Hepatic stellate cell (primary cell): ENCODE results near the gene ATG101.
A peak's percentile ranks its signal among the peaks of the same experiment; 100 is the strongest.

Experiments used
- DNase-seq: peaks from one replicate; pipeline ENCODE4 v3.0.0; 2011; ENCODE audit warnings: low spot score

ATG101 gene

DNA sequence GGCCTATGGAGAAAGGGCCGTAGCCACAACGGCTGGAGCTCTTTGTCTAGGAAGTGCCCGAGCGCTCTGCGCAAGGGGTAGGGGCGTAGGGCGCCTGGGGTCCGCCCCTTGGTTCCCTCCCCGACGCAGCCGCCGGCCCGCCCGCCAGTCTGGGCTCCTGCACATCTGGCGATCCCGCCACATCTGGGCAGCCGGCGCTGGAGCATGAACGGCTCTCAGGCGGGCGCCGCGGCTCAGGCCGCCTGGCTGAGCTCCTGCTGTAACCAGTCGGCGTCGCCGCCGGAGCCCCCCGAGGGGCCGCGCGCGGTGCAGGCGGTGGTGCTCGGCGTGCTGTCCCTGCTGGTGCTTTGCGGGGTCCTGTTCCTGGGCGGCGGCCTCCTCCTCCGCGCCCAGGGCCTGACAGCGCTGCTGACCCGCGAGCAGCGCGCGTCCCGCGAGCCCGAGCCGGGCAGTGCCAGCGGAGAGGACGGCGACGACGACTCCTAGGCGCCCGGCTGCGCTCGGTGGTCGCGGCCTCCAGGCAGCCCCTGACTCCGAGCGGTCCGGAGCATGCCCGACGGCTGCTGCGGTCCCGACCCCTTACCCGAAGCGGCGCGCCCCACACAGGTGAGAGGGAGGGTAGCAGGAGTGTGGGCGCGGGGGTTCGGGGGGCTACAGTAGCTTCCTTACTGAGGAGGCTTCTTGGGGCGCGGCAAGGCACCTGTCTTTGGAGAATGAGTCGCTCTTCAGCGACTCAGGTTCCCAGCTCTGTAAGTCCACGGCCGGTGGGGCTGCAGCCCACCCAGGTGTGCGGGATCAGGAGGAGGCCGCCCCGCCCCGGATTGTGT, 10.0 kb downstream of the ATG101 start, which contains the start of gene SMIM41:
Gene SMIM41, plus strand, starts transcription at position 129 of the 827 bp plus-strand sequence. Its CDS starts 76 bp downstream, at position 205.
- DNase-seq = no peak

DNA sequence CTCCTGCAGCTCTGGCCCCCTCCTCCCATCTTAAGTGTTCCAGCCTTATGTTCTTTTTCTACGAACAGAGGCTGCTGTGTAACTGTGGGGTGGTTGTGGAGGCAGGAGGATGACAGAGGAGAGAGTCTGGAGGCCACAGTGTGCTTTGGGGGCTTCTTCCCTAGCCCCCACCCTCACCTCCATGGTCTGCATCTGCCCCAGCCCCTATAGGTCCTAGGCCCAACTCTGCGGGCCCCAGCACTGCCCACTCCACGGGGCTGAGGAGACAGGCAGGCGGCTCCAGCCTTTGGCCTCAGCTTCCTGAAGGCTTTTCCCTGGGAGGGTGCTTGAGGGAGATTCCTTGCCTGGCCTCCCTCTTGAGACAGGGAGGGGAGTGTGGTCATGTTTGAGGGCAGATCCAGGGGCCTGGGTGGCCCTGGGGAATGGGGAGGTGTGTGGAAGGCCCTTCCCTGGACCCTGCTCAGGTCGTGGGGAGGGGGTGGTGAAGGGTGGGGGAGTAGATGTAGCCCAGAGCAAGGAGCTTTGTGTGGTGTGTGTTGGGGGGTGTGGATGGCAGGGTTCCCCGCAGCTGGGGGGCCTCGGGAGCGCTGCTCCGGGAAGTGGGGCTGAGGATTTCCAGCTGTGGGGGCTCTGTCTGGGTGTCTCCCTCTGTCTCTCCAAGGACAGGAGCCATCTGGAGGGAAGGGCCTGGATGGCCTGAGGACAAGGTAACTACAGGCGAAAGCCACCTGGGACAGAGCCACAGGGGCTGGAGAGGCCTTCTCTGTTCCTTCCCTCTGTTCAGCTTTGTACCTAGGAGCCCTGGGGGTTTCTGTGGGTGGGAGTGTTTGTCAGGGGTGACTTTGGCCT, 10.8 kb downstream of the ATG101 start:
- no peak for DNase-seq

DNA sequence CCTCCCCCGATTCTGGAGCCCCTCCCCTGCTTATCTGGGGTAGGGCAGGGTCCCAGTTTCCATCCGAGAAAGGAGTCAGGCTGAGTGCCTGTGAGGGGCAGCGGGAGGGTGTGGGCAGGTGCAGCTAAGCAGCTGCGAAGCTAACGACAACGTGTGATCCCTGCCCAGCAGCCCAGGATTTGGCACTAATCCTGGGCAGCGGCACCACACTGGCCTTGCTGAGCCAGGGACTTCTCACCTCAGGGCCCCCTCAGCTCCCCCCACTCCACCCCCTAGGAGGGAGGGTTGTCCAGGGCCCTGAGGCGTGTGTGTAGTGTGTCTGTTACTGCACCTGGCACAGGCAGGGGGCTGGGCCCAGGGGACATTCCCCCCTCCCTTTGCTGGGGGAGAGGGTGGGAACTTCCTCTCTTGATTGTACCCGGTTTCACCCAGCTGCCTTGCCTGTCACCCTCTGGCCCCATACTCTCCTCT, 11.5 kb downstream of the ATG101 start:
- no peak for DNase-seq

DNA sequence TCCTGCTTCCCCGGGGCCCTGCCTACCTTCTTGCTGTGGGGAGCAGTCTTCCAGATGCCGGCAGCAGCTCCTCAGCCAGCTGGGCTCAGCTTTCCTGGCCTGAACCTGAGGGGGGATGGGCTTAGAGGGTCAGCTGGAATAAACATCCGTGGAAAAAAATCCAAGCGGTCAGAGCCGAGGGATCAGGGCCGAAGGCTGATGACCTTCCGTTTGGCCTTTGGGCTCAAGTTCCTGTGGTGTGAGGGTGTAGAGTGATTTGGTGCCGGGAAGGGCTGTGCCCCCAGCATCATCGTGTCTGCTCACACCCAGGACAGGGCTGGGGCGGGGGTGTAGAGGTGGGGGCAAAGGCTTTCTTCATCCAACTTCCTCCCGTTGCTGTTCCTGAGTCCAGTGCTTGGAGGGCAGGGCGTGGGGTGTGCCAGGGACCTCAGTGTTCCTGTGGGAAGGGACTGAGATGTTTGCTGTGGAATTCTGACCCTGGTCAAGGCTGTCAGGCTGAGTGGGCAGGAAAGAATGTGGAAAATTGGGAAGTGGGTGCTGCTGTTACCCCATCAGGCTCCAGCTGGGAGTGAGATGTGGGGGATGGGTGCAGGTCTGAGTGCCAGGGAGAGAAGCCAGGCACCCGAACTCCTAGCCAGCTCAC, 12.4 kb downstream of the ATG101 start:
- peak; percentile 79 for DNase-seq

DNA sequence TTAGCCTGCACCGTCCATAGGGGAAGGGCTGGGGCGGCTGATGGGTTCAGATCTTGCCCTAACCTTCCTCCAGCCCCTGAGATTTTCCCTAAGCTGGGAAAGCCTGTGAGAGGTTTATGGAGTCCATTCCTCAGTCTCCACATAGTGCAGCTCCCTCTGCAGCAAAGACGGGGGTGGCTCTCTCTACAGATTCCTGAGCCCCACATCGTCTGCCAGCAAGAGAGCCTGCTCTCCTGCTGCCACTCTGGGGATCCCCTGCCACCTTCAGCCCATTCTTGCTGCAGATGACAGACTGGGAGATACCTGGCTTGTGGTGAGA, 12.8 kb downstream of the ATG101 start:
- no peak for DNase-seq

DNA sequence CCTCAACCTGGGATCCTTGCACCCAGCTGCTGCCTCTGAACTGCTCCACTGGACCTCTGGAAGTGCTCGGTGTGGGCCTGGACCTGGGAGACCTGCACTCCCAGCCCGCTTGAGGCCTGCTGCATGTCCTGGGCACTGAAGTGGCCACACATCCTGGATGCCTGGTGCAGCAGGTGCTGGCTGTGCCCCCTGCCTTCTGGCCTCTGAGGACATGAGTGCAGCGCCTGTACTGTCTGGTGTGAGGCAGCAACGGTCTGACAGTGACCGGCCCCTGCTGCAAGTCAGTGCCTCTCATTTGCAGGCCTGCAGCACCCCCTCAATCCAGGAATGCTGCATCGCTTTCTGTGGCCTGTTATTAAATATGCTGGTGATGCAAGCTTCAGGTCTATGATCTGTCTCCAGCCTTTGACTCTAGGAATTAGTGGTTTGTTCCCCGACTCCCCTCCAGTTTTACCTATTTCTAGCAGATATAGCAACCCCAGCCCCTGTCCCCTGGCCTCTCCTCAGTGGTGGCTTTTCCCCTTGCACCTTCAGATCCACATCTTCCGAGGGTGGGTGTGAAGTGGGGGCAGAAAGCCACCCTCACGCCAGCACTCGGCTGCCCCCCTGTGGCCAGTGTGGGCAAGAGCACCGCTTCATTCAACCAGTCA, 13.3 kb downstream of the ATG101 start:
- peak; percentile 88 for DNase-seq

DNA sequence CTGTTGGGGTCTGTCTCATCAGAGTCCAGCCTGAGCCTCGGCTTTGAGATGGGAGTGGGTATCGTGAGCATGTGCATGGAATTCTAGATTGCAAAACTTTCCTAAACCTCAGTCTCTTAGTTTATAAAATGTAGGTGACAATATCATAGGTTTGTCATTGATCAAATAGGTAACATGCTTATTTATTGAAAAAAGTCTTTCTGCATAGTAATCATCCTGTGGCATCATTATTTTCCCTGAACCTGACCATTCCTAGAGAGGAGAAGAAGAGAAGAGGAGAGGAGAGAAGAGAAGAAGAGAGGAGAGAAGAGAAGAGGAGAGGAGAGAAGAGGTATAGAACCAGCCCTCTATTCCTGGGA, 13.8 kb downstream of the ATG101 start:
- no peak for DNase-seq

DNA sequence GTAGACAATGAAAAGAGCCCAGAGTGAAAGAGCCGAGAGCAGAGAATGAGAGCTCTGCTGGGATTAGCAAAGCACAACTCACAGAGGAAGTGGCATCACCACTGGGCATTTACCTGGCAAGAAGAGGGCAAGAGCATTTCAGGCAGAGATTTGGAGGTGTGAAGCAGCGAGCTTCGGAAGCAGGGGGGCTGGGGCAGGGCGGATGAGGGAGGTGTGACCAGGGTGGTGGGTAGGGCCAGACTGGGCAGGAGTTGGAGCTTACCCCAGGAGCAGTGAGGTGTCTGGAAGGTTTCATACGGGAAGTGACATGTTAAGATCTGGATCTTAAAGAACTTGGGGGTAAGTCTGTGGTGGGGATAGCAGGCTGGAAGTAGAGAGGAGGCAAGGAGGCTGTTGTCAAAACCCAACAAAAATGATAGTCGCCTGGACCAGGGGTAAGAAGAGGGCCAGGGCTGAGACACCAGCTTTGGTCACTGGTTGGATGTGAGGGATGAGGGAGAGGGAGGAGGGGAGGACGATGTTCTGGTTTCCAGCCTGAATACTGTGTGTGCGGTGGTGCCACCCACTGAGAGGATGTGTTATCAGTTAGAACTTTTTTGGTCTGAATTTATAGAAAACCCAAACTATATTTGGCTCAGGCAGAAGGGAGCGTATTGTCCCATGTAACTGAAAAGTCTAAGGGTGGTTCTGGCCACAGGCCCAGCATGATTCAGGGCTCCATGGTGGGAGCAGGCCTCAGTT, 14.9 kb downstream of the ATG101 start:
- DNase-seq = no peak

DNA sequence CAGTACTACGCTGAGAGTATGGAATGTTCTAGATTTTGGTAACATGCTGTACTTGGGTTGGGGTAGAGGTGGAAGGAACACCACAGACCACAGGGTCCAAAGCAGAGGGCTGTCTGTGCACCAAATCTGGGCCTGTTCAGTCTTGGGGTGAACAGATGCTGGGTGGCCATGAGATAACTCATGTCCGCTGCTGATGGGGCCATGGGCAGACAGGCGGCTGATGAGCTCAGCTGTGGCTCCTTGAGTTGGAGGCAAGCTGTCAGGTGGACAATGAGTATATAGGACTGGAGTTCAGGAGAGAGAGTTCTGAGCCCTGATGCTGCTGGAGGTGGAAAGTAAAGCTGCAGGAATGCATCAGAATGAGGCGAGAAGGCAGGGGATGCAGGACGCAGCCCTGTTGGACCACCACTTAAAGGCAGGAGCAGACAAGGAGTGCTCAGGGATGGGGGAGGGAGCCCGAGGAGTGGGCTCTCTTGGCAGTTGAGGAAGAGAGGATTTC, 16.0 kb downstream of the ATG101 start:
- DNase-seq = no peak

DNA sequence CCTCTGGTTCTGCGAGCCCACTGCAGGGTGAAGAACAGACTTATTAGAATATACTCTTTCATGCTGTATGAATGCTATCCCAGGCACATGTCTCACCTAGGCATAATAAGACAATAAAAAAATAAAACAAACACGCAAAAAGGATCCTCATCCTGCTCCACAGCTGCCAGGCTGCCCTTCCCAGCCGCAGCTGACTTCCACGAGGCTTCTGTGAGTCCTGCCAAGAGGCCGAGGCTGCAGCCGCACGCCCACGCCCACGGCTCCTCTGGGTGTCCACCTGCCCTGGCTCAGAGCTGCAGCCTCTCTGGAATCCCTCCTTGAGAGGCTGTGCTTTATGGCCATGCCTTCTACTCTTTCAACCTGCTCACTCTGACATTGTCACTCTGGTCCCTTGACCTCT, 16.6 kb downstream of the ATG101 start:
- DNase-seq = no peak

DNA sequence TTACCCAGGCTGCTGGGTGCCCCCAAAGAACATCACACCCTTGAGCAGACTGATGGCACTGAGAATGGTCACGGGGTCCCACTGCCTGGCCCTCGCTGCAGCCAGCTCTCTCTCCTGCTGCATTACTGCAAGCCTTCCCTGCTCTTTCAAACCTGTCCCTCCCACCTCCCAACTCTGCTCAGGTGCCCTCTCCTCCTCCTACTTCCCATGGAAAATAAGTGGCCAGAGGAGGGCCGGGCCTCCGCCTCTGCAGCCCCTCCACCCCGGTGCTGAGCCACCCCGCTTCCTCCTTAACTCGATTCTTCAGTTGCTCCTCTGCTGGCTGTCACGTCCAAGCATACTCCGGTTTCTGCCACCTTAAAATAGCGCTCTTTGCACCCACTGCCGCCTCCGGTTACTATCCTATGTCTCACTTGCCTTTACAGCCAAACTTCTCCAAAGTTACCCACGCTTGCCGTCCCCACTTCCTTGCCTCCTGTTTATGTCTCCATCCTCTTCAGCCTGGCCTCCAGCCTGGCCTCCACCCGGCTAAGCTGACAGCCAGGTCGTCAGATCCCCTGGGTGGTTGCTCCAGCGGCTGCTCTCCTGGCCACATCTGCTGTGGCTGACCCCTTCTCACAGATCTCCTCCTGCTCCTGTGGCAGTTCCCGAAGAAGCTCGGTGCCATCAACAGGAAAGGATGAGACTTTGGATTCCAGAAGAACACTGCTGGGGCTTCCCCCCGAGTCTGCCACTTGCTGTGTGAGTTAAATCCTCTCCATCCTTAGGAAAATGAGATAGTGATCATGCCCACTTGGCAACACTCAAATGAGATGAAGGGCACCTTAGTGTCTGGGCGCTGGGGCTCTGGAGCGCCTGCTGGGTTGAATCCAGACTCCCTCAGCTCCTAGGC, 17.4 kb downstream of the ATG101 start:
- no peak for DNase-seq

DNA sequence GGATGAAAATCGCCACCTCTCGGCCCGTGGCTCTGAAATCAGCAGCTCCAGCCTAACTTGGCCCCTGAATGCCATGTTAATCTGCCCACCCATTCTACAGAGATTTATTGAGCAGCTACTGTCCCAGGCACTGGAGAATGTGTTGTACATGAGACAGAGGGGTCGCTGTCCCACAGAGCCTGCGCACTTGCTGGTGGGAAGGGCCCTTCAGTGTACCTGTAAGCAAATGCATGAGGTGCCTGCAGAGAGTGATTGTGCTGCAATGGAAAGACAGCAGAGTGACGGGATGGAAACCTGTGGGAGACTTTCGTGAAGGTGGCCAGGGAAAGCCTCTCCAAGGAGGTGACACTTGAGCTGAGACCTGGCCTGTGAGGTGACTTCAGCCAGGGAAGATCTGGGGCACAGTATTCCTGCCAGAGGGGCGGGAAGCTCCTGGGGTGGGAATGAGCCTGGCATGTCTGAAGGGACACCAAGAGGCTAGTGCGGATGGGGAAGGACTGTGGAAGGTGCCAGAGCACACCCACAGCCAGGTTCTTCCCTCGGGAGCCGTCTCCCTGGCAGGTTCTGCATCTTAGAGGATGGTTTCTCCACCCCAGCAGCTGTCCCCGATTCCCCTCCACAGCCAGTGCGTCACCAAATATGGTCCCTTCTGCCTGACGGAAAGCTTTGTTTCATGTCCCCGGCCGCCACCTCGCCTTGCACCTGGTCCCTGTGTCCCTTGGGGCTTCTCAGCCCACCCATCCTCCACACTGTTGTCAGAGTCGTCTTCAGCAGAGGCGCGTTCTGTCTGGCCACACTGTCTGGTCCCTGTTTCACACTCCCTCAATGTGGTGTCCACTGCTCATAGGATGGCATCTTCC, 18.4 kb downstream of the ATG101 start:
- DNase-seq = no peak

DNA sequence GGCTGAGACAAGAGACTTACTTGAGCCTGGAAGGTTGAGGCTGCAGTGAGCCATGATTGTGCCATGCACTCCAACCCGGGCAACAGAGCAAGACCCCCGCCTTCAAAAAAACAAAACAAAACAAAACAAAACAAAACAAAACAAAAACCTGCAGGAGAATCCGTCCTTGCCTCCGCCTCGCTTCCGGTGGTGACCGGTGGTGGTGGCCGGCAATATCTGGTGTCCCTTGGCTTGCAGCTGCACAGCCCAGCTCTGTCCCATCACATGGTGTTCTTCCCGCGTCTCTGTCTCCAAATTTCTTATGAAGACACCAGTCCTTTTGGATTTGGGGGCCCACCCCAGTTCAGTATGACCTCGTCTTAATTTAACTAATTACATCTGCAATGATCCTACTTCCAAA, 19.7 kb downstream of the ATG101 start:
- DNase-seq = no peak

DNA sequence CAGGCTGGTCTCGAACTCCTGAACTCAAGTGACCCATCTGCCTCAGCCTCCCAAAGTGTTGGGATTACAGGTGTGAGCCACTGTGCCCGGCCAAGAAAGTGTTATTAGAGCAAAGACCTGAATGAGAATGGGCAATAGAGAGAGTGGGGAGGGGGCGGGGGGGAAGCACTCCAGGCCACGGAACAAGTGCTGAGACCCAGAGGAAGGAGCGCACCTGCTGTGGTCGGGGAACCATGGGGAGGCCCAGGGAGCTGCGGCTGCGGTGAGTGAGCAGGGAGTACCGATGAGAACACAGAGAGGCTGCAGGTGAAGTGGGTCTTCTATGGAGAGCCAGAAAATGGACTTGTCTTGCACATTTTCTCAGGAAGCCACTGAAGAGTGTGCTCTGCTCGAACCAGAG, 20.5 kb downstream of the ATG101 start:
- DNase-seq = no peak

DNA sequence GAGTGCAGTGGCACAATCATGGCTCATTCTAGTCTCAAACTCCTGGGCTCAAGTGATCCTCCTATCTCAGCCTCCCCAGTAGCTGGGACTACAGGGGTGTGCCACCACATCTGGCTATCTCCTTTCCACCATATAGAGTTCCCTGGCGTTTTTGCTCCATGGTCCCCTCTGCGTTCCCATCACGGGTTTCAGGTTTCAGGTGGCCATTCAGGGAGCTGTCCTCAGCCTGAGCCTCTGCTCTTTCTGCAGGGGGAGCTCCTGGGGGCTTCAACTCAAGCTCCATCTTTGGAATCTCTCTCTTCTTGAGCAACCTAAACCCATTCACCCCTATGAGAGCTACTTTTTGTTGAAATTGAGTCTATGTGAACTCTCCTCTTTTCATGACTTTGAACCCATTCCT, 21.3 kb downstream of the ATG101 start:
- no peak for DNase-seq

DNA sequence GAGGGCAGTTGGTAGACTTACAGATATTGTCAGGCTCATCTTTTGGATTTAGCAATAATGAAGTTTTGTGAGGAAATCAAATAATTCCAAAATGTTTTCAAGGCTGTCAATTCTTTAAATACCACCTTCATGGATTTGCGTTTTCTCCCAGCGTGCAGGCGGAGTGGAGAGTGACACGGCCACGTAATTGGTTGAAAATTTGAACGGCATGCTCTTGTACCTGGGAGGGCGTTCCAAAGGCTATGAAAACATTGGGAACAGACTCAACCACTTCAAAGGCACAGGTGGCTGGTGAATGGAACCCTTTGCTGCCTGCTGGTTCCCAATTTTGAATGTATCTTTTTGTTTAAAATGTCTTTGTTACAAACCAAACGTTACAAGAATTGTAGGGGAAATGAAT, 22.1 kb downstream of the ATG101 start:
- DNase-seq = no peak

DNA sequence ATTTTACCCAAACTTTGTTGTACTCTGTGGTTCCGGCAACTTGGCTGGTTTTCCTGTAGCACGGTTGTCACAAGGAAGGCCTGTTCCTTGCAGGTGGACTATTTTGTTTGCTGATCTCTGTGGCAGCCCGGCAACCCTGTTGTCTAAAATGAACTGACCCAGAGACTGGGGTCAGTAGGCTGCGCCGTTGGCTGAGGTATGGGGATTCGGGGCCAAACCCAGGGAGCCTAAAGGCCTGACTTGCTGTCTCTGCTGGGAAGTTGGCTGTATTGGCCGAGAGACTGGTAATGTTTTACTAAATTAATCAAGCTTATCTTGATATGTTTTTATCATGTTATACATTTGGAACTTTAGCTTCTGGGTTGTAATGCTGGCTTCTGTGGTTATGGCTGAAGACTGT, 23.6 kb downstream of the ATG101 start:
- no peak for DNase-seq

DNA sequence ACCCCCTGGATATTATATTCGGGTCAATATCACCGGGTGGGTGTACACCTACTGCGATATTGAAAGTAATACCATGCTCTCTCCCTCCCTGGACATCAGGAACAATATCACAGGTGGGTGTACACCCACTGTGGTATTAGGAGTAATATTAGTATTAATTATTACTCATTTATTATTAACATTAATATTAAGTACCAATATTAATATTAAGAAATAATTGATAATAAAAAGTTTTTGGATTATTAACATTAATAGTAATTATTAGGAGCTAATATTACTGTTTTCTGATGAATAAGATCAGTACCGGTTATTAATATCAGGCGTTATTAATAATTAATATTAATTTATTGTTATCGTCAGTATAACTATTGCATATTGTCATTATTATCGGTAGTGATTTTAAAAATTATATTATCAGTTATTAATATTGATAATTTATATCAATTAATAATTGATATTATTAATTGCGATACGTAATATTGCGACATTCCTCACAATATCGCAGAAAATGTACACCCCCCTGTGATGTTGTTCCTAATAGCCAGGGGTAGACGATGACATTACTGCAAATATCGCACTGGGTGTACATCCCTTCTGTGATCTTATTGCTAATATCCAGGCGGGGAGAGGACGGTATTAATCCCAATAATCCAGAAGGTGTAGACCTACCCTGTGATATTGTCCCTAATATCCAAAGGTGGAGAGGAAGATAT, 26.7 kb downstream of the ATG101 start:
- no peak for DNase-seq
